GM21737 (cell line): ENCODE results near the gene C12orf57.

ENCODE experiments used
- ATAC-seq: cut with Tn5 transposase; IDR thresholded peaks from one replicate; pipeline ENCODE4 v1.9.1; 2021; ENCODE audit warnings: mild to moderate bottlenecking, moderate library complexity; ENCODE audit not compliant: unreplicated experiment

The C12orf57 gene

GRCh38 chr12:6952121-6952862 lies 8.5 kb downstream of the C12orf57 start:
- ATAC-seq, result no peak

GRCh38 chr12:6952863-6953441 lies 9.1 kb downstream of the C12orf57 start:
- no peak for ATAC-seq

DNA sequence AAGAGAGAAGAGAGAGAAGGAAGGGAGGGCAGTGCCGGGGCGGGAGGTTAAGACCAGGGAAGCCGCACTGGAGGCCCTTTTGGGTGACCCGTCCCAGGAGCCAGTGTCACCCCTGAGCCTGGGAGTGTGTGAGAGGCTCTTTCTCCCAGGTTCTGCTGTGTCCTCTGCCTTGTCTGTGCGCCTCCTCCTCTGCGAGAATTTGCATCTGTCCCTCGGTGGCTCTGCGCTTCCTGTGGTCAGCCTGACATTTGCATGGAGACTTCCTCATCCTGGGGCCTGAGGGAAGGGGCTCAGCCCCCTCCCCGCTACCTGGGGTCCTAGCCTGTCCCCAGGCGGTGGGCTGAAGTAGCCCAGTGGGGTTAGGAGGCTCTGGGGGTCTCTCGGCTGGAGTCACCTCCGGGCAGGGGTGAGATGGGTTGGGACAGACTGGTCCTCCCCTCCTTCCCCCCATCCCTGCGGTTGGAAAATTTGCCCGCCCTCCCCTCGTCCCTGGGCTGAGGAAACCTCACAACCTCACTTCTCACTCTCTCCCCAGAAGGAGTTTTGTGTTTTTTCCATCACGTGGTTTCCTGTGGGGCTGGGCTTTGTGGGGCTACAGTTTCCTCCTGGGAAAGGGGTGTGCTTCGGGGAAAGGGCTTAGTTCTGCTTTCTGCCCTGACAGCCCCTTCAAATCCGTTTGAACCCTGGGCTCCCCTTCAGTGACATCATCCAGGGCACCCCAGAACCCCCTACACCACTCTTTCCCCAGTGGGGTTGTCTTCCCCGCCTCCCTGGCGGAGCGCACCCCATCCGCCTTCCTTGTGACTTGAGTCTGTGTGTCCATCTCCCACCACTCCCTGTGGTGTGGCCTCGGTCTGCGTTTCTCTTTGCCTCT lies 9.9 kb downstream of the C12orf57 start:
- ATAC-seq, result peak; percentile 39

DNA sequence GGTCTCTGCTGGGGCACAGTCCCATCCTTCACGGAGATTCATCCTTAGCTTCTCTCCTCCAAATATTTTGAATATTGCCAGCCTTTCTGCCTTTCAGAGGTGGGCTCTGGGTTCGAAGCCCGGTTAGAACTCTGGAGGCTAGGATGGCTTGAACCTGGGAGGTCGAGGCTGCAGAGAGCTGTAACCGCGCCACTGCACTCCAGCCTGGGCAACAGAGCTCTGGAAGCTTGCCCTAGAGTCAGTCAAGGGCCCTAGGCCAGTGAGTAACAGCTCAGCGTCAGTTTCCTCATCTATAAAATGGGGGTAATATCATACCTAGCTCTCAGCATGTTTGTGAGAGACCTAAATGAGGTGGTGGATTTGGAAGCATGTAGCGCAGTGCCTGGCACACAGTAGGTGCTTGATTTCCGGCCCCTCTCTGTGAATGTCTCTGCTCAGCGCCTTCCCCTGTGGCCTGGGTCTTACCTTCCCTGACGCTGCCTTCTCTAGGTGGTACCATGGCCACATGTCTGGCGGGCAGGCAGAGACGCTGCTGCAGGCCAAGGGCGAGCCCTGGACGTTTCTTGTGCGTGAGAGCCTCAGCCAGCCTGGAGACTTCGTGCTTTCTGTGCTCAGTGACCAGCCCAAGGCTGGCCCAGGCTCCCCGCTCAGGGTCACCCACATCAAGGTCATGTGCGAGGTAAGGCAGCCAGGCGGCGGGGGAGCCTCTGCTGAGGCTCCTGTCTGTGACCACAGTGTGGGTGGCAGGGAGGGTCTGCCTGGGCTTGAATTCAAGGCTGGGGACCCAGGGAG lies 10.7 kb downstream of the C12orf57 start:
- no peak for ATAC-seq

GRCh38 chr12:6955108-6956020 lies 11.5 kb downstream of the C12orf57 start:
- ATAC-seq, result no peak

DNA sequence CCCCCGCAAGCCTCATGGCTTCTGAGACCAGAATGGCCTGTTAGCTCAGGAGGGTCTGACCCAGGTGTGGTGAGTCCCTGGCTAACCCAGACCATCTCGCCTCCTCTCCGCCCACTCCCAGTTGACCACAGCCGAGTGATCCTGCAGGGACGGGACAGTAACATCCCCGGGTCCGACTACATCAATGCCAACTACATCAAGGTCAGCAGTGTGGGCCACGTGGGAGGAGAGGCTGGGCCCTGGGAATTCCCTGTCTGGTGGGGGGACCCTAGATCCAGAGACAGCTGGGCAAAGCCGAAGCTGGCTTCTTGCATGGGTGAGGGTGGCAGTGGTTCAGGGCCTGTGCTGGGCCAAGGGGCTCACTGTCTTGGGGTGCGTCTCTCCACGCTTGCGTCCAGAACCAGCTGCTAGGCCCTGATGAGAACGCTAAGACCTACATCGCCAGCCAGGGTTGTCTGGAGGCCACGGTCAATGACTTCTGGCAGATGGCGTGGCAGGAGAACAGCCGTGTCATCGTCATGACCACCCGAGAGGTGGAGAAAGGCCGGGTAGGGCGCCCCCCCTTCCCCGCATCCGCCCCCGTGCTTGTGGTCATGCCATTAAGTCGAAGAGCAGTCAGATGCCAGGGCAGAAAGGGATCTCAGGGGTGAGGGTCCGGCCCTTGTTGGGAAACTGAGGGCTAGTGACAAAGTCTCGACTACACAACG lies 12.4 kb downstream of the C12orf57 start:
- no peak for ATAC-seq

GRCh38 chr12:6957151-6957701 lies 13.4 kb downstream of the C12orf57 start:
- no peak for ATAC-seq

DNA sequence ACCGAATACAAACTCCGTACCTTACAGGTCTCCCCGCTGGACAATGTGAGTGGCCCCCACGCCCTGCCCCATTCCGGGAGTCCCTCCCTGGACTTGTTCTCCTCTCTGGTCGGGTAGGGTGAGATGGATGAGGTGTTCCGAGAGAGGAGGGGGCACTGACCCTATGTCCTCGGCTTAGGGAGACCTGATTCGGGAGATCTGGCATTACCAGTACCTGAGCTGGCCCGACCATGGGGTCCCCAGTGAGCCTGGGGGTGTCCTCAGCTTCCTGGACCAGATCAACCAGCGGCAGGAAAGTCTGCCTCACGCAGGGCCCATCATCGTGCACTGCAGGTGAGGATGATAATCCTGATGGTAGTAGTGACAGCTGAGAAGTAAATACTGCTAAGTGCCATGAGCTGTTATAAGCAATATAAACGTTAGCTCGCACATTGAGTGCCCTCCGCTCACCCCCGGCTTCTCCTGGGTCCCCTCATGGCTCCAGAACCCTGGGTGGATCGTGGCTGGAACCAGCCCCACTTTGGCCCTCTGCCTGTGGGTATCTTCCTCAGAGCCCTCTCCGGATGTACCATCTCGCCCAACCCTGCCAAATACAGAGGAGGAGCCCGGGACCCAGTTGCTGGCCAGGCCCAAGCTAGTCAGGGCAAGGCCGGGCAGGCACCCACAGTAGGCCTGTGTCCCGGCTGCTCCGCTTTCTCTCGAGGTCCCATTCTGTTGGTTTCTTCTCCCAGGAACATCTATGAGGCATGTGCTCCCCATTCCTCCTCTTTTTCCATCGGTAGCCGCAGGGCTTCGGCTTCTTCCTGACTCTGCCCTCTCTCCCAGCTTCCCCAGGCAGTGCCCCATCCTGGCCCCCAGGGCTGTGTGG lies 14.2 kb downstream of the C12orf57 start:
- ATAC-seq, result no peak

DNA sequence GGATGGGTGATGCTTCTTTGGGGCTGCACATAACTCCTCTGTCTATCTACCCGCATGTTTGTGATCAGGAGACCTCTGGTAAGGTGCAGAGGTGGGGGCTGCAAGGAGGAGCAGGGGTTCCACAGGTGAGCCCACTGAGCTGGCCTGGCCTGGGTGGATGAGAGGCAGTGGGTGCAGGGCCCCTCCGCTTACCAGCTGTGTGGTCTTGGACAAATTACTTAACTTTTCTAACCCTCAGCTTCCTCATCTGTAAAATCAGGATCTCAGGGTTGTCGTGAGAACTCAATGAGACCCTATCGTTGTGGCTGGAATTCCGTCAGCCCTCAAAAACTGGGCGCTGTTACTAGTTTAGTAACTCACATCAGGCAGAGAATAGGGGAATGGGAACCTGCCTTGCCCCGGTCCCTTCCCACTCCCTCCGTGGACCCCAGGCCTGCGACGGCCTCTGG lies 14.8 kb downstream of the C12orf57 start:
- no peak for ATAC-seq

DNA sequence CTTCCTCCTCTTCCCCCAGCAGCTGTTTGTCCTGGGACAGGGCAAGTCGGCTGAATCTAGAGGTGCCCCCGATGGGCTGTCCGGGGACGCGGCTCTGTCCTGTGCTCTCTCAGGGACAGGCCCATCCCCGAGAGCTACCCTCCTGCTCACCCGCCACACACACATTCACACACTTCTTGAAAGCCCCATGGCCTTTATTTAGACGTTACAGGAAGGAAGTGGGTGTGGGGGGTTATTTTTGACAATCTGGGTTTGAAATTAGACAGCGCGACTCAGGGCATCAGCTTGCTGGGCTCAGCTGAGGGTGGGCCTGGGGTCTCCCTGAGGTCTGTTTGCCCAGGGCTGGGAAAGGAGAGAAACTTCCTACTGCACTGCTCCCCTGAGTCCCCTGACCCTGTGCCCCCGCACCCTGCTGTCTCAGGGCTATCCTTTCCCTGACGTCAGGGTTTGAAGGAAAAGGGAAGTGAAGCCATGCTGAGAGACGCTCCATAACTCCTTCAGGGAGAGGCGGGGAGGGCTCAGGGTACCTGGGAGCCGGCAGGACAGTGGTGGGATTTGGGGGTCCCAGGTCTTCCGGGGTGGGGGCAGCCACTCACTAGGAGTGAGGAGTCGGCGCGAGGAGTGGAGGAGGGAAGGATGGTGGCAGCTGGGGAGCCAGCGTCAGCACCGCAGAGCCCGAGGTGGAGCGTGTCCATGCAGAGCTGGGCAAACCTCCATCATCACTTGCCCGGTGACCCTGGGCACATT lies 15.4 kb downstream of the C12orf57 start:
- ATAC-seq, result peak; percentile 38

- no peak for ATAC-seq
Measured at GRCh38 chr12:6959805-6960592, 16.2 kb downstream of the C12orf57 start.

DNA sequence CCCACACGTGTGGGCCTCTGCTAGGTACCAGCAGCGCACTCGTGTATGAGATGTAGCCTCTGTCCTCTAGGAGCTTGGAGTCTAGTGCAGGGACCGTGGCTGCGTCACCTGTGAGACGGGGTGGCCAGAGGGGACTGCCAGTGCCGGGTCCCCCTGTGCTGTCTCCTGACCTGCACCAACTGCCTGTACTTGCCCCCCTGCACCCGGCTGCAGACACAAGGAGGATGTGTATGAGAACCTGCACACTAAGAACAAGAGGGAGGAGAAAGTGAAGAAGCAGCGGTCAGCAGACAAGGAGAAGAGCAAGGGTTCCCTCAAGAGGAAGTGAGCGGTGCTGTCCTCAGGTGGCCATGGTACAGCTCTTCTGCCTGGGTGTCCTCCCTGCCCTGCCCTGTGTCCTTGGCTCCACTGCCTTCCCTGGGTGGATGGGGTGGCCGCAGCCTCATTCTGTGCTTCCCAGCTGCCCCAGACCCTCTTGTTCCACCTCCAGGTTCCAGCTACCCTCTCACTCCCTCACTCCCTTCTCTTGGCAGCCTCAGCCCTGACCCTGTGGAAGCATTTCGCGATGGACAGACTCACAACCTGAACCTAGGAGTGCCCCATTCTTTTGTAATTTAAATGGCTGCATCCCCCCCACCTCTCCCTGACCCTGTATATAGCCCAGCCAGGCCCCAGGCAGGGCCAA lies 16.9 kb downstream of the C12orf57 start:
- no peak for ATAC-seq

DNA sequence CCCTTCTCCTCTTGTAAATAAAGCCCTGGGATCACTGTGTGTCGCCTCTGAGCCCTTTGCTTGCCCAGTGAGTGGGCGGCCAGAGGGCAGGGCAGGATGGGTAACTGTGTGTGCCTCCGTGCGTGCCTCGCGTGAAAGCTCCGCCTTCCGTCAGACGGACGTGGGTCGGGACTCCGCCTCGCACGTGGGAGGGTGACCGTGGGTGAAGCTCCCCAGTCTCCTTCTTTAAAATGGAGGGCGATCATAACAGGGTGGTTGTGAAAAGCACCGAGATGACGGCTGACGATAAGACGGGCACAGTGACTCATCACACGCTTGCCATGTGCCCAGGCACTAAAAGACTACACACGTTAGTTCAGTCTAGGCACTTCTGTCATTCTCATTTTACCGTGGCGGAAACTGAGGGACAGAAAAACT lies 17.5 kb downstream of the C12orf57 start:
- ATAC-seq, result no peak

DNA sequence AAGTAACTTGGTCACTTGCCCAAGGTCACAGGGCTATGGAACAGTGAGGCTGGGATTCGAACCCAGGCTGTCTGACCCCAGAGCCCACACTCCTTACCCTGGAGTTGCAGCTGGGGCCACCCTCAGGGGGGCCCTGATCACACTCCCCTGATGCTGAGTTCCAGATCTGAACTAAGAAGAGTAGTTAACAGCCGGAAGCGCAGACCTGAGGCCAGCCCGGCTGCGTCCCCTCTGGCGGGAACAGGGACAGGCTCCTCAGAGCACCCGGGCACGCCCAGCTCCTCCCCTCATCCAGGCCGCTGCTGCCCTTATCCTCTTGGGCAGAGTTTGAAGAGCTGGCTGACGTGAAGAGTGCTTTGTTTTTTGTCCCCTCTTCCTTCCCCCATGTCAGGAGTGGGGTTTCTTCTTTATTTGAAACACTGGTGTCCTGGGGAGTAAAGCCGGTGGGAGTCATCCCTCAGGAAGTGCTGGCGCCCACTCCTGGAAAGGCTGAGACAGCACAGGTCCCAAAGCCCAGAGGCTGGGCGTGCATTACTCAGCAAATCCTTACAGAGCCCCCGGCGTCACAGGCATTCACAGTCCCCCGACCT lies 18.0 kb downstream of the C12orf57 start:
- ATAC-seq, result no peak

GRCh38 chr12:6962285-6963015 lies 18.6 kb downstream of the C12orf57 start:
- no peak for ATAC-seq
